ENCODE measurements around the gene LCLAT1. TPM values are rescaled to one million over a fixed set of nuclear protein-coding genes. Genes with fewer than 3 reads are reported as not detected.

Gene LCLAT1
- total RNA-seq: 10 to 100 TPM; 30.2 to 34.2 TPM
- polyA plus RNA-seq (2013, experiment 1 of 2): 11.5 TPM
- 11.3 TPM for polyA plus RNA-seq (2013, experiment 2 of 2)
- long read RNA-seq, experiment 1, full-length matches to known transcripts: 1 of 8 reads
- long read RNA-seq, experiment 1, partial matches to known transcripts: 0 of 8 reads
- long read RNA-seq, experiment 1, other reads (novel, unspliced or antisense): 7 of 8 reads
- long read RNA-seq, experiment 2, full-length matches to known transcripts: 29 of 56 reads
- long read RNA-seq, experiment 2, partial matches to known transcripts: 12 of 56 reads
- long read RNA-seq, experiment 2, other reads (novel, unspliced or antisense): 15 of 56 reads
- long read RNA-seq, experiment 3, full-length matches to known transcripts: 26 of 49 reads
- long read RNA-seq, experiment 3, partial matches to known transcripts: 1 of 49 reads
- long read RNA-seq, experiment 3, other reads (novel, unspliced or antisense): 22 of 49 reads
- long read RNA-seq, experiment 4, partial matches to known transcripts: 1 of 4 reads
- long read RNA-seq, experiment 4, other reads (novel, unspliced or antisense): 3 of 4 reads

DNA sequence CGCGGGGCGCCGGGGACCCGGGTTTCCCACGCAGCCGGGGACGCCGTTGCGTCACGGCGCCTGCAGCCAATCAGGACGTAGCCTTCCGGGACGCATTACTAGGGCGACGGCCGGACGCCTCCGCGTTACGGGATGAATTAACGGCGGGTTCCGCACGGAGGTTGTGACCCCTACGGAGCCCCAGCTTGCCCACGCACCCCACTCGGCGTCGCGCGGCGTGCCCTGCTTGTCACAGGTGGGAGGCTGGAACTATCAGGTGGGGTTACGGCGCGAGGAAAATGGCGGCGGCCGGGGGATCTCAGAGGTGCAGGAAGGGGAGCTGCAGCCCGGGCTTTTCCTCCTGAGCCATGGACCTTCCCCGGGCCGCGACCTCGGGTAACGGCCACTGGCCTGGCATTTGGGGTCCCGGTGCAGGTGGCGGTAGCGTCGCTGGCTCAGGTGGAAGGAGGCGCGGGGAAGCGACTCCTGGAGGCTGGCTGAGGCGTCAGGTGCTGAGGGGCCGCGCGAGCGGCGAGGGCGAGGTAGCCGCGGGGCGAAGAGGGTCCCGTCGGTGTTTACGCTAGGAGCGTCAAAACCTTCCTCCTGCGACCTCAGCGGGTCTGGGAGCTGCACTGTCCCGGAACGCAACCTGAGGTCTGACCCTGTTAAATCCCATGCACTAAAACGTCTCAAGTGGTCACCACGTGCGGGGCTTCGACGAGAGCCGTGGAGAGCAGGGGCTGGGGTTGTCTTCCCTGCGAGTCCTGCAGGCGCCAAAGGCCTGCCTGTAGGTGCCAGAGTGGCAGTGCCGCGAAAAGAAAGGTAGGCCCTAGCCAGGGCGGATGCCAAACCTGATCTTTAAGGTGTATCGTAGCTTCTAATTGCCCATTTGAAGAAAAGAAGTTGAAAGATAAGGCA, at the start of gene LCLAT1:
TSS of gene LCLAT1 (plus strand) at position 98 of the 897 bp plus-strand sequence. CDS start 78,345 bp downstream, outside the sequence.
- TF ChIP-seq, protein P1, sequence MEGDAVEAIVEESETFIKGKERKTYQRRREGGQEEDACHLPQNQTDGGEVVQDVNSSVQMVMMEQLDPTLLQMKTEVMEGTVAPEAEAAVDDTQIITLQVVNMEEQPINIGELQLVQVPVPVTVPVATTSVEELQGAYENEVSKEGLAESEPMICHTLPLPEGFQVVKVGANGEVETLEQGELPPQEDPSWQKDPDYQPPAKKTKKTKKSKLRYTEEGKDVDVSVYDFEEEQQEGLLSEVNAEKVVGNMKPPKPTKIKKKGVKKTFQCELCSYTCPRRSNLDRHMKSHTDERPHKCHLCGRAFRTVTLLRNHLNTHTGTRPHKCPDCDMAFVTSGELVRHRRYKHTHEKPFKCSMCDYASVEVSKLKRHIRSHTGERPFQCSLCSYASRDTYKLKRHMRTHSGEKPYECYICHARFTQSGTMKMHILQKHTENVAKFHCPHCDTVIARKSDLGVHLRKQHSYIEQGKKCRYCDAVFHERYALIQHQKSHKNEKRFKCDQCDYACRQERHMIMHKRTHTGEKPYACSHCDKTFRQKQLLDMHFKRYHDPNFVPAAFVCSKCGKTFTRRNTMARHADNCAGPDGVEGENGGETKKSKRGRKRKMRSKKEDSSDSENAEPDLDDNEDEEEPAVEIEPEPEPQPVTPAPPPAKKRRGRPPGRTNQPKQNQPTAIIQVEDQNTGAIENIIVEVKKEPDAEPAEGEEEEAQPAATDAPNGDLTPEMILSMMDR (conservative IDR thresholded peaks at IDR 0.05): peak; percentile 40
- no peaks in the 10 kb centered on the region for H3K36me3 ChIP-seq (ENCODE audit: control insufficient read depth, insufficient read depth, low read length)
- Mint-ChIP-seq H3K36me3 (ENCODE audit: low read depth) (no peaks in the 10 kb centered on the region), H3K4me3 (peak within 1 kb of the TSS; percentile 85), H3K4me1 (peaks cover 10% of the 10 kb centered on the region), H3K27me3 (ENCODE audit: insufficient read depth) (peaks cover 8% of the 10 kb centered on the region), H3K27ac (peak within 1 kb of the TSS; percentile 98), H3K9me3 (no peaks in the 10 kb centered on the region)
- H3K4me1 ChIP-seq (ENCODE audit: control insufficient read depth, insufficient read depth, low read length): peaks cover 6% of the 10 kb centered on the region
- no peaks in the 10 kb centered on the region for H3K9me3 ChIP-seq (ENCODE audit: control insufficient read depth, low read length)
- H3K4me3 ChIP-seq (ENCODE audit: low read length): peak within 1 kb of the TSS; percentile 86
- WGBS, 2 experiments (ENCODE audit: insufficient coverage in 1 of 2, insufficient read length in 1 of 2): 7 to 15% methylated on average over 41 to 83 of the region's 83 CpGs
- H3K27me3 ChIP-seq (ENCODE audit: control insufficient read depth, insufficient read depth, low read length, poor library complexity, severe bottlenecking): no peaks in the 10 kb centered on the region
- H3K27ac ChIP-seq (ENCODE audit: low read depth, low read length): peak within 1 kb of the TSS; percentile 29
- DNase-seq: peak; percentile 90
- H3K9ac ChIP-seq (ENCODE audit: extremely low read depth, low read length, poor library complexity, severe bottlenecking): peak within 1 kb of the TSS; percentile 85

DNA sequence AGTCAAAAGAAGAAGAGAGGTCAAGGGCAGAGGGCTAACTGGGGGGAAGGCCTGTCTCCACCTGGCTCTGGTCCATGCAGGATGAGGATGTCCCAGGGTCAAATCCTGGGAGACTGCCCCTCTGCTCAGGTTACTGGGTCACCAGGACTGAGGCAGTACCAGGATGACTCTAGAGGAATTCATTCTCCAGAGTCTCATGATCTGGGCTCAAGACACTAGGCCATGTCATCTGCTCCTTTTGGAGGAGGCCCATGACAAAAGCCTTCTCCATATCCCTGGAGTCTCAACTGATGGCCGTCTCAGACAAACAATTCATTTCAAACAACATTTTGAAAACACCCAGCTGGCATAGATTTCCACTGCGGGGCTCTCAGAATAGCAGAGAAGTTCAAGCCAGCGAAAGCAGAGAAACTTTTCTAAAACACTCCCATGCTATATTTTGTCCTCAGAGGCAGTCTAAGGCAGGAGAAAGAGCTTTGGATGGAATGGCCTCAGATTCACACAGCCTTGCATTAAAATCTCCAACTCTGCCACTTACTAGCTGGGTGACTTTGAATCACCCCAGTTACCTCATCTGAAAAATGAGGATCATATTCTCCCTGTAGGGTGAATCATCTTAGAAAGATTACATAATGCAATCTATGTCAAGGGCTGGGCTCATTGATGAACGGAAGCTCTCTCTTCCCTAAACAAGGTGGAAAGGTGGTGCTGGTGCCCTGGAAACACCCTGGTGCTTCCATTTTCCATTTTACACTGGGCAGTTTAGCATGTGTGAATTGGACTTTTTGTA, 48.8 kb upstream of the LCLAT1 start:
- Mint-ChIP-seq H3K4me1 (no peaks in the 10 kb centered on the region), H3K27ac (no peak overlapping the region)
- DNase-seq: no peak

More for the DNA sequence above, 48.8 kb upstream of the LCLAT1 start:
- no peaks in the 10 kb centered on the region for H3K27me3 ChIP-seq (ENCODE audit: control insufficient read depth, insufficient read depth, low read length, poor library complexity, severe bottlenecking)
- no peaks in the 10 kb centered on the region for H3K9me3 ChIP-seq (ENCODE audit: control insufficient read depth, low read length)
- no peaks in the 10 kb centered on the region for H3K36me3 ChIP-seq (ENCODE audit: control insufficient read depth, insufficient read depth, low read length)
- no peak overlapping the region for H3K4me3 Mint-ChIP-seq
- no peak overlapping the region for H3K27ac ChIP-seq (ENCODE audit: low read depth, low read length)
- no peaks in the 10 kb centered on the region for H3K36me3 Mint-ChIP-seq (ENCODE audit: low read depth)
- no peak overlapping the region for H3K4me3 ChIP-seq (ENCODE audit: low read length)
- no peak overlapping the region for H3K9ac ChIP-seq (ENCODE audit: extremely low read depth, low read length, poor library complexity, severe bottlenecking)
- WGBS, 2 experiments (ENCODE audit: insufficient coverage in 1 of 2, insufficient read length in 1 of 2): 94 to 100% methylated on average over 1 to 4 of the region's 4 CpGs
- H3K4me1 ChIP-seq (ENCODE audit: control insufficient read depth, insufficient read depth, low read length): no peaks in the 10 kb centered on the region
- no peaks in the 10 kb centered on the region for H3K9me3 Mint-ChIP-seq
- peaks cover 18% of the 10 kb centered on the region for H3K27me3 Mint-ChIP-seq (ENCODE audit: insufficient read depth)
- TF ChIP-seq, protein P1 (conservative IDR thresholded peaks at IDR 0.05): no peak

Data from endodermal cell (in vitro differentiated cells).